Measurements from ENCODE around the gene UQCRC1.

Gene UQCRC1

GRCh38 chr3:48609088-48610005 is at the start of gene UQCRC1:
UQCRC1 (minus strand) TSS chr3:48609646; CDS start chr3:48609620, 26 bp downstream.
- peak; percentile 75 to 81 for DNase-seq (ENCODE audit: low read depth in 2 of 2, low spot score in 1 of 2)

- no peak for DNase-seq (ENCODE audit: low read depth in 2 of 2, low spot score in 1 of 2)
Observed at GRCh38 chr3:48656841-48657281, 47.4 kb upstream of the UQCRC1 start.

GRCh38 chr3:48656061-48656840 is 46.8 kb upstream of the UQCRC1 start:
- DNase-seq (ENCODE audit: low read depth in 2 of 2, low spot score in 1 of 2), result peak; percentile 64 to 72

GRCh38 chr3:48655606-48656005 is 46.2 kb upstream of the UQCRC1 start:
- peak in 1 of 2 donors; percentile 27 for DNase-seq (ENCODE audit: low read depth in 2 of 2, low spot score in 1 of 2)

GRCh38 chr3:48655063-48655462 is 45.6 kb upstream of the UQCRC1 start:
- no peak for DNase-seq (ENCODE audit: low read depth in 2 of 2, low spot score in 1 of 2)

GRCh38 chr3:48652923-48653715 is 43.7 kb upstream of the UQCRC1 start:
- DNase-seq (ENCODE audit: low read depth in 2 of 2, low spot score in 1 of 2), result no peak

- DNase-seq (ENCODE audit: low read depth in 2 of 2, low spot score in 1 of 2), result no peak
Observed at GRCh38 chr3:48651771-48652170, 42.3 kb upstream of the UQCRC1 start.

GRCh38 chr3:48650723-48651122 is 41.3 kb upstream of the UQCRC1 start:
- DNase-seq (ENCODE audit: low read depth in 2 of 2, low spot score in 1 of 2), result no peak

GRCh38 chr3:48648188-48648850 is 38.9 kb upstream of the UQCRC1 start:
- DNase-seq (ENCODE audit: low read depth in 2 of 2, low spot score in 1 of 2), result no peak

GRCh38 chr3:48647714-48648113 is 38.3 kb upstream of the UQCRC1 start:
- no peak for DNase-seq (ENCODE audit: low read depth in 2 of 2, low spot score in 1 of 2)

GRCh38 chr3:48644898-48645760 is 35.7 kb upstream of the UQCRC1 start:
- DNase-seq (ENCODE audit: low read depth in 2 of 2, low spot score in 1 of 2), result no peak

- no peak for DNase-seq (ENCODE audit: low read depth in 2 of 2, low spot score in 1 of 2)
Observed at GRCh38 chr3:48642605-48643004, 33.2 kb upstream of the UQCRC1 start.

GRCh38 chr3:48641396-48641795 is 31.9 kb upstream of the UQCRC1 start:
- no peak for DNase-seq (ENCODE audit: low read depth in 2 of 2, low spot score in 1 of 2)

- no peak for DNase-seq (ENCODE audit: low read depth in 2 of 2, low spot score in 1 of 2)
Observed at GRCh38 chr3:48639944-48640606, 30.6 kb upstream of the UQCRC1 start.

- DNase-seq (ENCODE audit: low read depth in 2 of 2, low spot score in 1 of 2), result no peak
Observed at GRCh38 chr3:48637305-48637704, 27.9 kb upstream of the UQCRC1 start.

GRCh38 chr3:48636149-48636655 is 26.8 kb upstream of the UQCRC1 start:
- no peak for DNase-seq (ENCODE audit: low read depth in 2 of 2, low spot score in 1 of 2)

- DNase-seq (ENCODE audit: low read depth in 2 of 2, low spot score in 1 of 2), result peak; percentile 81 to 84
Observed at GRCh38 chr3:48635222-48636021, 26.0 kb upstream of the UQCRC1 start, which contains the start of gene SLC26A6. SLC26A6 (minus strand) TSS chr3:48635461; CDS start chr3:48635393, 68 bp downstream.

GRCh38 chr3:48634661-48635221 is 25.3 kb upstream of the UQCRC1 start:
- DNase-seq (ENCODE audit: low read depth in 2 of 2, low spot score in 1 of 2), result peak in 1 of 2 donors; percentile 32
